Lung (tissue), 12 donors: Measurements from ENCODE around the gene PLCG2. TPM values are rescaled to one million over a fixed set of nuclear protein-coding genes. Genes with fewer than 3 reads are reported as not detected.

ENCODE experiments used
- ATAC-seq: fragments of 200-7000 bp; cut with Tn5 transposase; one replicate; pipeline ENCODE4 v1.9.1; 2020; ENCODE audit warnings: moderate number of reproducible peaks; ENCODE audit not compliant: insufficient read depth, low FRiP score
- DNase-seq, 3 donors: peaks; one replicate each; pipeline ENCODE4 v3.0.0-alpha.2; 2013 to 2017
- H3K27ac ChIP-seq, 2 donors: one replicate each; pipeline ENCODE4 v1.5.1; 2013; ENCODE audit warnings: mild to moderate bottlenecking in 2 of 2, moderate library complexity in 2 of 2, control low read depth in 1 of 2, inconsistent platforms in 1 of 2, low read depth in 1 of 2, low read length in 1 of 2
- H3K27me3 ChIP-seq, 3 donors: one replicate each; pipeline ENCODE4 v1.5.1; 2013; ENCODE audit warnings: low read length in 2 of 3; ENCODE audit not compliant: control insufficient read depth in 3 of 3, insufficient read depth in 3 of 3
- H3K36me3 ChIP-seq, 4 donors: one replicate each; pipeline ENCODE4 v1.5.1; 2013; ENCODE audit warnings: low read length in 4 of 4, mild to moderate bottlenecking in 1 of 4, moderate library complexity in 1 of 4; ENCODE audit not compliant: control insufficient read depth in 4 of 4, insufficient read depth in 4 of 4
- H3K4me1 ChIP-seq, 5 donors: one replicate each; pipeline ENCODE4 v1.5.1; 2013; ENCODE audit warnings: low read length in 5 of 5, mild to moderate bottlenecking in 2 of 5, moderate library complexity in 1 of 5; ENCODE audit not compliant: control insufficient read depth in 5 of 5, insufficient read depth in 5 of 5
- H3K4me3 ChIP-seq: one replicate; pipeline ENCODE4 v1.5.1; 2013; ENCODE audit warnings: mild to moderate bottlenecking, control low read depth, moderate library complexity
- H3K9ac ChIP-seq, 2 donors: one replicate each; pipeline ENCODE4 v1.5.1; 2013; ENCODE audit warnings: low read length in 2 of 2, control low read depth in 1 of 2; ENCODE audit not compliant: insufficient read depth in 1 of 2
- H3K9me3 ChIP-seq, 4 donors: one replicate each; pipeline ENCODE4 v1.5.1; 2013; ENCODE audit warnings: low read length in 3 of 4, mild to moderate bottlenecking in 1 of 4, moderate library complexity in 1 of 4; ENCODE audit not compliant: control insufficient read depth in 4 of 4, insufficient read depth in 3 of 4
- CTCF ChIP-seq: IDR thresholded peaks from 2 replicates; pipeline ENCODE4 v1.5.1; 2012; ENCODE audit warnings: mild to moderate bottlenecking; ENCODE audit errors: control extremely low read depth, extremely low read depth
- WGBS, 2 donors: extraction: QIAGEN DNeasy Blood & Tissue Kit; methylation state at CpG; one replicate each; pipeline ENCODE4 v1.1.7; 2013; 5-methylcytosine and 5-hydroxymethylcytosine counted together
- polyA plus RNA-seq, 2 donors: library from polyadenylated mRNA; stranded (reverse); fragments of 200-250 nt; gene quantifications; one replicate each; pipeline ENCODE4 v1.2.1, GENCODE V29; 2013
- total RNA-seq, 2 donors: library from RNA; depleted of rRNA in 1 of 2; stranded (reverse); fragments of >200 nt in 1 of 2; gene quantifications; one replicate each; pipeline ENCODE4 v1.2.1, GENCODE V29; 2014 to 2021
- donor health status: control.
- donor health status: control.
- donor health status: Bipolar disorder and iron deficiency.
- donor health status: healthy.
- donor health status: DM: yes; HTN: yes; CAD: no.

PLCG2 gene
- total and polyA plus RNA-seq, 4 donors, result 8.8 to 41.0 (median 29.4) TPM

GRCh38 chr16:81731649-81732048 is 47.4 kb upstream of the PLCG2 start:
- Histone ChIP-seq H3K27ac (no peak overlapping the region), H3K4me1 (peaks cover 0 to 10% (median 5%) of the 10 kb centered on the region in 5 donors), H3K36me3 (no peaks in the 10 kb centered on the region), H3K27me3 (no peaks in the 10 kb centered on the region), H3K9me3 (no peaks in the 10 kb centered on the region), H3K4me3 (no peak overlapping the region), H3K9ac (no peak overlapping the region)
- no peak for ATAC-seq
- no peak for TF ChIP-seq CTCF
- WGBS, 2 donors, result 87 to 90% methylated on average over 8 of the region's 8 CpGs
- DNase-seq, result peak in 1 of 3 donors; percentile 43

DNA sequence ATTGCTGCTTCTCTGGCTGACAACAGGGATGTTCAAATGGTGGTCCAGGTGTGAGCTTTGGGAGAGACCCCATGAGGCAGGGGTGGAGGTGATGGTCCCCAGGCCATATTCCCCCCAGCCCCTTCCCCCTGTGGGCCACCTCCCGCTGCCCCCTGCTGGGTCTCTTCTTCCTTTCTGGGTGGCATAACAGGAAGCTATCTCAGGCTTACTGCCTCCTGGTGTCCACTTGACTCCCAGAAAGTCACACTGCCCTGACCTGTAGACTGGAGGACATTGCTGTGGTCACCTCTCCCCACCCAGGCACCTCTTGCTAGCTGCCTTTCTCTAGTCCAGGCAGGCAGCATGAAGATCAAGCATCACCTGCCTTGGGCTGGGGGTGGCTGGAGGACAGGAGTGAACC is 46.4 kb upstream of the PLCG2 start:
- Histone ChIP-seq H3K4me3 (no peak overlapping the region), H3K9ac (no peak overlapping the region), H3K27ac (no peak overlapping the region), H3K9me3 (no peaks in the 10 kb centered on the region), H3K27me3 (no peaks in the 10 kb centered on the region), H3K36me3 (no peaks in the 10 kb centered on the region), H3K4me1 (peaks cover 0 to 10% (median 5%) of the 10 kb centered on the region in 5 donors)
- DNase-seq, result no peak
- no peak for ATAC-seq
- WGBS, 2 donors, result 40 to 94% methylated on average over 1 of the region's 1 CpG
- no peak for TF ChIP-seq CTCF

DNA sequence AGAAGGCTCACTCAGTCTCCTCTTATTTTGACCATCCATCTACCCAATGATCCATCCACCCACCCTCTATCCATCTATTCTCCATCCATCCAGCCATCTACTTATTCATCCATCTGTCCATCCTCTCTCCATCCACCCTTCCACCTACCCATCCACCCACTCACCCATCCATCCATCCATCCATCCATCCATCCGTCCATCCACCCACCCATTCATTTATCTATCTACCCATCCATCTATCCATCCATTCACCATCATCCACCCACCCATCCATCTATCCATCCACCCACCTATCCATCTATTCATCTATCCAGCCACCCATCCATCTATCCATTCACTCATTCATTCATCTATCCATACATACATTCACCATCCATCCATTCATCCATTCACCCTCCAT is 45.8 kb upstream of the PLCG2 start:
- Histone ChIP-seq H3K27ac (no peak overlapping the region), H3K9ac (no peak overlapping the region), H3K4me3 (no peak overlapping the region), H3K36me3 (no peaks in the 10 kb centered on the region), H3K27me3 (no peaks in the 10 kb centered on the region), H3K4me1 (peaks cover 0 to 14% (median 5%) of the 10 kb centered on the region in 5 donors), H3K9me3 (no peaks in the 10 kb centered on the region)
- 89 to 91% methylated on average over 1 of the region's 1 CpG for WGBS, 2 donors
- no peak for DNase-seq
- ATAC-seq, result no peak
- no peak for TF ChIP-seq CTCF
